Measurements from ENCODE around the gene DUOXA2. TPM values are rescaled to one million over a fixed set of nuclear protein-coding genes. Genes with fewer than 3 reads are reported as not detected.

DUOXA2 gene
- total RNA-seq, 2 experiments from 2014 or later: not detected

DNA sequence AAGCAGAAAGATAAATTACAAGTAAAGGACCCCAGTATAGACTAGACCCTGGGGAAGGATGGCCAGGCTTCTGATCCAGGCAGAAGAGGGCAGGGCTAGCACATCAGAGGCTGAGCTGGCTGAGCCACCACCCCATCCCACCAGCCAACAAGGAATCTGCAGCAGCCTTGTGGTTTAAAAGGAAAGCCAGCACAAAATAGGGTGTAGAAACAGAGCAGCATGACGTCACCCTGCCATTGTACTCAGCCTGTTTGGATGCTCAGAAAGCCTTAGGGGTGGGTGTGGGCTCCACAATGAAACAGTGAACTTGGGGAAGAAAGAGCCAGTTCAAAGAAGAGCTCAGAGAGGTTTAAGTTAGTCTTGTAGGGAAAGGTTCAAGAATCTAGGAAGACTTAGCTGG is 43.8 kb downstream of the DUOXA2 start:
- ATAC-seq (ENCODE audit: low read depth) (no peak), DNase-seq (no peak)
- POLR2A ChIA-PET: interaction anchor here (1.0 to 1.1 kb wide), 2 partner anchors 22 to 42 kb away, joined by 3 read pairs; no protein-coding TSS in a partner anchor
- H3K27me3 Mint-ChIP-seq: no peaks in the 10 kb centered on the region
- H3K36me3 Mint-ChIP-seq: peaks cover 1% of the 10 kb centered on the region
- peaks cover 8% of the 10 kb centered on the region for H3K4me1 Mint-ChIP-seq
- no peak overlapping the region for H3K27ac Mint-ChIP-seq
- H3K9me3 Mint-ChIP-seq: no peaks in the 10 kb centered on the region
- H3K4me3 Mint-ChIP-seq: no peak overlapping the region

DNA sequence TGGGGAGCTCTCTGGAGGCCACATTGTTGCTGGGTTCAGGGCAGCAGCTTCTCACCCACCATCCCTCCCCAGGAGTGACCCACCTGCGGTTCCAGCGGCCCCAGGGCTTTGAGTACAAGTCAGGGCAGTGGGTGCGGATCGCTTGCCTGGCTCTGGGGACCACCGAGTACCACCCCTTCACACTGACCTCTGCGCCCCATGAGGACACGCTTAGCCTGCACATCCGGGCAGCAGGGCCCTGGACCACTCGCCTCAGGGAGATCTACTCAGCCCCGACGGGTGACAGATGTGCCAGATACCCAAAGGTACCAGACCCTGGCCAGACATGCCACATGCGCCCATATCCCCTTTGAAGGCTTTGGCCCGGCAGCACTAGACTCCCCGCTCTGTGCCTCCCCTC is 47.5 kb downstream of the DUOXA2 start:
- DNase-seq (no peak), ATAC-seq (ENCODE audit: low read depth) (no peak)
- peaks cover 16% of the 10 kb centered on the region for H3K4me1 Mint-ChIP-seq
- H3K27me3 Mint-ChIP-seq: no peaks in the 10 kb centered on the region
- H3K9me3 Mint-ChIP-seq: no peaks in the 10 kb centered on the region
- POLR2A ChIA-PET: no interaction called here
- H3K36me3 Mint-ChIP-seq: peaks cover under 1% of the 10 kb centered on the region
- H3K27ac Mint-ChIP-seq: no peak overlapping the region
- no peak overlapping the region for H3K4me3 Mint-ChIP-seq

- Mint-ChIP-seq H3K27ac (no peak overlapping the region), H3K4me3 (no peak overlapping the region), H3K9me3 (no peaks in the 10 kb centered on the region), H3K36me3 (no peaks in the 10 kb centered on the region), H3K27me3 (no peaks in the 10 kb centered on the region), H3K4me1 (peaks cover 18% of the 10 kb centered on the region)
- peak; percentile 71 for DNase-seq
- POLR2A ChIA-PET: interaction anchor here (0.6 to 3.1 kb wide), 5 partner anchors 11 to 117 kb away, joined by 3 to 40 read pairs (median 5); no protein-coding TSS in a partner anchor
- no peak for ATAC-seq (ENCODE audit: low read depth)
Measured at GRCh38 chr15:45162771-45163507, 48.8 kb downstream of the DUOXA2 start.

DNA sequence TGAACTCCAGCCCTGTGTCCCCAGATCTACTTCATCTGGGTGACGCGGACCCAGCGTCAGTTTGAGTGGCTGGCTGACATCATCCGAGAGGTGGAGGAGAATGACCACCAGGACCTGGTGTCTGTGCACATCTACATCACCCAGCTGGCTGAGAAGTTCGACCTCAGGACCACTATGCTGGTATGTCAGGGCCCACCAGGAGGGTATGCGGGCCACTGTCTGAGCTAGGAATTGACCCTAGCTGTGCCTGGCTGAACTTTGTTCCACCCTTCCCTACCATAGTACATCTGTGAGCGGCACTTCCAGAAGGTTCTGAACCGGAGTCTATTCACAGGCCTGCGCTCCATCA is 49.4 kb downstream of the DUOXA2 start:
- Mint-ChIP-seq H3K36me3 (no peaks in the 10 kb centered on the region), H3K27me3 (no peaks in the 10 kb centered on the region), H3K4me3 (no peak overlapping the region), H3K27ac (no peak overlapping the region), H3K9me3 (no peaks in the 10 kb centered on the region), H3K4me1 (peaks cover 16% of the 10 kb centered on the region)
- POLR2A ChIA-PET: interaction anchor here (0.6 to 3.1 kb wide), 6 partner anchors 12 to 239 kb away, joined by 3 to 40 read pairs (median 4); a partner anchor contains a TSS
- ATAC-seq (ENCODE audit: low read depth): no peak
- DNase-seq: no peak

DNA sequence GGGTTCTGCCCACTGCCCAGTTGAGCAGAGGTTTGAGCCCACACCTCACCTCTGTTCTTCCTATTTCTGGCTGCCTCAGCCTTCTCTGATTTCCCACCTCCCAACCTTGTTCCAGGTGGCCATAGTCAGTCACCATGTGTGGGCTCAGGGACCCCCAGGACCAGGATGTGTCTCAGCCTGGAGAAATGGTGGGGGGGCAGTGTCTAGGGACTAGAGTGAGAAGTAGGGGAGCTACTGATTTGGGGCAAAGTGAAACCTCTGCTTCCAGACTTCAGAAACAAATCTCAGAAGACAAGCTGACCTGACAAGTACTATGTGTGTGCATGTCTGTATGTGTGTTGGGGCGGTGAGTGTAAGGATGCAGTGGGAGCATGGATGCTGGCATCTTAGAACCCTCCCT is 50.8 kb downstream of the DUOXA2 start:
- DNase-seq (no peak), ATAC-seq (ENCODE audit: low read depth) (no peak)
- H3K36me3 Mint-ChIP-seq: no peaks in the 10 kb centered on the region
- H3K9me3 Mint-ChIP-seq: no peaks in the 10 kb centered on the region
- H3K27me3 Mint-ChIP-seq: no peaks in the 10 kb centered on the region
- H3K4me3 Mint-ChIP-seq: peak overlapping the region; percentile 40
- peaks cover 12% of the 10 kb centered on the region for H3K4me1 Mint-ChIP-seq
- peak overlapping the region; percentile 69 for H3K27ac Mint-ChIP-seq
- POLR2A ChIA-PET: interaction anchor here (3.1 kb wide), 1 partner anchor 35 kb away, joined by 40 read pairs; no protein-coding TSS in a partner anchor

- Mint-ChIP-seq H3K9me3 (no peaks in the 10 kb centered on the region), H3K27ac (peak overlapping the region; percentile 69), H3K27me3 (no peaks in the 10 kb centered on the region), H3K36me3 (no peaks in the 10 kb centered on the region), H3K4me1 (peaks cover 12% of the 10 kb centered on the region), H3K4me3 (peak overlapping the region; percentile 73)
- POLR2A ChIA-PET: interaction anchor here (1.6 to 3.1 kb wide), 2 partner anchors 21 to 34 kb away, joined by 3 to 40 read pairs; no protein-coding TSS in a partner anchor
- ATAC-seq (ENCODE audit: low read depth) (no peak), DNase-seq (no peak)
Measured at GRCh38 chr15:45165536-45165935, 51.4 kb downstream of the DUOXA2 start.

GRCh38 chr15:45166834-45167630 is 52.9 kb downstream of the DUOXA2 start:
- H3K9me3 Mint-ChIP-seq: no peaks in the 10 kb centered on the region
- no peaks in the 10 kb centered on the region for H3K27me3 Mint-ChIP-seq
- peaks cover 11% of the 10 kb centered on the region for H3K4me1 Mint-ChIP-seq
- POLR2A ChIA-PET: interaction anchor here (0.6 to 3.3 kb wide), 8 partner anchors 20 to 477 kb away, joined by 3 to 14 read pairs (median 5); a partner anchor contains a TSS
- DNase-seq (peak; percentile 81), ATAC-seq (ENCODE audit: low read depth) (peak; percentile 93)
- H3K27ac Mint-ChIP-seq: peak overlapping the region; percentile 79
- H3K4me3 Mint-ChIP-seq: peak overlapping the region; percentile 69
- H3K36me3 Mint-ChIP-seq: no peaks in the 10 kb centered on the region

- DNase-seq: no peak
- Mint-ChIP-seq H3K27ac (peak overlapping the region; percentile 79), H3K36me3 (no peaks in the 10 kb centered on the region), H3K27me3 (no peaks in the 10 kb centered on the region), H3K9me3 (no peaks in the 10 kb centered on the region), H3K4me3 (peak overlapping the region; percentile 69), H3K4me1 (peaks cover 10% of the 10 kb centered on the region)
- POLR2A ChIA-PET: interaction anchor here (0.6 to 3.3 kb wide), 7 partner anchors 30 to 478 kb away, joined by 3 to 14 read pairs (median 6); a partner anchor contains a TSS
- no peak for ATAC-seq (ENCODE audit: low read depth)
Measured at GRCh38 chr15:45167631-45168205, 53.6 kb downstream of the DUOXA2 start.

Other genes with a start within 250 kb of the DUOXA2 start
- gene TERB2, start 157.6 kb upstream of the DUOXA2 start, total RNA-seq: not detected
- 10 to 100 TPM in 1 of 2 experiments, 1 to 10 TPM in 1; 7.6 to 10.2 TPM for gene SORD, start 91.1 kb upstream of the DUOXA2 start, total RNA-seq
- gene DUOX2, start 154 bp upstream of the DUOXA2 start, total RNA-seq: not detected
- under 1 TPM in 1 of 2 experiments, not detected in 1; 0.68 TPM for gene DUOXA1, start 15.6 kb downstream of the DUOXA2 start, total RNA-seq
- gene DUOX1, start 15.7 kb downstream of the DUOXA2 start, total RNA-seq: not detected
- gene SHF, start 73.6 kb downstream of the DUOXA2 start, total RNA-seq: 1 to 10 TPM; 2.1 to 2.3 TPM
- not detected for gene SLC28A2, start 137.9 kb downstream of the DUOXA2 start, total RNA-seq

Data from activated naive CD8-positive, alpha-beta T cell treated with anti-CD3 and anti-CD28 coated beads, Interleukin-2, amount 10 ng/mL, durations not matched to agents 7 days and 5 days (primary cell).